K562 (cell line): ENCODE data around the gene DTNBP1. TPM values are rescaled to one million over a fixed set of nuclear protein-coding genes. Genes with fewer than 3 reads are reported as not detected.
A peak's percentile ranks its signal among the peaks of the same experiment; 100 is the strongest.

Experiments
- CHD1 ChIP-seq: fragments of 200-600 bp; sonication (generic); IDR thresholded peaks from one replicate; pipeline ENCODE4 v1.6.1; 2012; ENCODE audit warnings: mild to moderate bottlenecking, moderate library complexity, low read length, inconsistent platforms
- FOXK1 ChIP-seq: sonication (generic); formaldehyde crosslinking; IDR thresholded peaks from 2 replicates; pipeline ENCODE4 v1.8.0; 2022; ENCODE audit warnings: missing genetic modification reagents, mild to moderate bottlenecking, borderline replicate concordance
- JUND ChIP-seq, 2 experiments: IDR thresholded peaks; 2 replicates in 1 of 2; 3 replicates in 1 of 2; pipeline ENCODE4 v1.6.1; 2011; ENCODE audit warnings: borderline replicate concordance in 2 of 2, low read depth in 2 of 2, low read length in 2 of 2, improper control_type of control experiment in 1 of 2, missing biosample characterization in 1 of 2, missing genetic modification characterization in 1 of 2, missing genetic modification reagents in 1 of 2
- KAT7 ChIP-seq: sonication (generic); formaldehyde crosslinking; IDR thresholded peaks from 2 replicates; pipeline ENCODE4 v1.8.0; 2022; ENCODE audit warnings: missing genetic modification reagents, mild to moderate bottlenecking, borderline replicate concordance
- MTA2 ChIP-seq: fragments of 450-650 bp; IDR thresholded peaks from 2 replicates; pipeline ENCODE4 v1.6.1; 2016; ENCODE audit warnings: low read depth
- MXI1 ChIP-seq: IDR thresholded peaks from 2 replicates; pipeline ENCODE4 v1.6.1; 2011; ENCODE audit warnings: low read depth, mild to moderate bottlenecking, improper control_type of control experiment, low read length
- NFE2 ChIP-seq: IDR thresholded peaks from 2 replicates; pipeline ENCODE4 v1.6.1; 2014; ENCODE audit warnings: antibody characterized with exemption, low read depth
- NRF1 ChIP-seq, 2 experiments: fragments of 450-650 bp; IDR thresholded peaks in 1 of 2; conservative IDR thresholded peaks in 1 of 2; 2 replicates each; pipeline ENCODE4 v1.6.1; 2014; ENCODE audit warnings: mild to moderate bottlenecking in 2 of 2
- POLR3A ChIP-seq: IDR thresholded peaks from 2 replicates; pipeline ENCODE4 v1.6.1; 2011; ENCODE audit warnings: borderline replicate concordance, mild to moderate bottlenecking, moderate library complexity; ENCODE audit not compliant: insufficient read length, insufficient read depth; ENCODE audit errors: extremely low read depth
- SMARCE1 ChIP-seq: fragments of 450-650 bp; IDR thresholded peaks from 2 replicates; pipeline ENCODE4 v1.7.1; 2016; ENCODE audit warnings: mild to moderate bottlenecking
- TAF7 ChIP-seq: fragments of 450-650 bp; IDR thresholded peaks from 2 replicates; pipeline ENCODE4 v1.6.1; 2016; ENCODE audit warnings: missing genetic modification characterization, missing compliant biosample characterization
- TBL1XR1 ChIP-seq, 2 experiments: IDR thresholded peaks; 2 replicates each; pipeline ENCODE4 v1.6.1; 2012; ENCODE audit warnings: improper control_type of control experiment in 2 of 2, low read length in 2 of 2, mild to moderate bottlenecking in 1 of 2
- TRIM24 ChIP-seq, 2 experiments: fragments of 450-650 bp; IDR thresholded peaks; 2 replicates each; pipeline ENCODE4 v1.6.1; 2016
- U2AF2 ChIP-seq: fragments of 200-400 bp; formaldehyde crosslinking; optimal IDR thresholded peaks from 2 replicates; pipeline ENCODE3; 2017; ENCODE audit warnings: low read depth, mild to moderate bottlenecking, low read length
- ZFP1 ChIP-seq: fragments of 450-650 bp; formaldehyde crosslinking; IDR thresholded peaks from 2 replicates; pipeline ENCODE4 v1.4.0; 2020; ENCODE audit warnings: mild to moderate bottlenecking, mixed read lengths
- ZFP36 ChIP-seq: fragments of 150-350 bp; IDR thresholded peaks from 2 replicates; pipeline ENCODE4 v1.6.1; 2018; ENCODE audit warnings: low read length, low read depth; ENCODE audit not compliant: partially characterized antibody
- ZNF224 ChIP-seq: sonication (generic); formaldehyde crosslinking; IDR thresholded peaks from 2 replicates; pipeline ENCODE4 v1.8.0; 2022; ENCODE audit warnings: mild to moderate bottlenecking, missing genetic modification reagents
- ZNF431 ChIP-seq: sonication (generic); formaldehyde crosslinking; IDR thresholded peaks from 2 replicates; pipeline ENCODE4 v1.8.0; 2022; ENCODE audit warnings: mild to moderate bottlenecking, missing genetic modification reagents
- ZNF707 ChIP-seq: fragments of 250-450 bp; sonication (Bioruptor Pico); conservative IDR thresholded peaks from 2 replicates; pipeline ENCODE4 v1.8.0; 2022; ENCODE audit warnings: inconsistent platforms, mild to moderate bottlenecking, moderate library complexity
- polyA plus RNA-seq, 8 experiments: library from polyadenylated mRNA; depleted of rRNA in 4 of 8; stranded (reverse) in 5 of 8; unstranded in 3 of 8; fragments of >200 nt; fragmentation: Nextera tagmentation in 2 of 8; fragmentation: Illumina TruSeq in 1 of 8; extraction: Ambion mirVana in 2 of 8; extraction: Trizol in 1 of 8; gene quantifications; 2 replicates each; pipeline versions ENCODE4 v1.2.1 to v1.2.3, GENCODE V29; 2011 to 2014; ENCODE audit warnings: inconsistent platforms in 1 of 8, missing spikeins in 1 of 8
- total RNA-seq, 7 experiments: library from RNA; depleted of rRNA in 6 of 7; stranded (reverse); fragments of >200 nt in 6 of 7; fragmentation: Illumina TruSeq in 2 of 7; extraction: Trizol in 2 of 7; gene quantifications; 2 replicates each; pipeline versions ENCODE4 v1.2.1 to v1.2.3, GENCODE V29; 2011 to 2021; ENCODE audit warnings: low replicate concordance in 1 of 7
- TF ChIP-seq, protein P1 (sequence below), 2 experiments: fragments of 150-350 bp in 1 of 2; IDR thresholded peaks; 2 replicates each; pipeline ENCODE4 v1.6.1; 2012 to 2016; ENCODE audit warnings: low read depth in 2 of 2, low read length in 2 of 2, mild to moderate bottlenecking in 1 of 2, moderate library complexity in 1 of 2
- TF ChIP-seq, protein P2 (sequence below): fragments of 450-650 bp; IDR thresholded peaks from 2 replicates; pipeline ENCODE4 v1.6.1; 2016; ENCODE audit warnings: mild to moderate bottlenecking
- TF ChIP-seq, protein P3 (sequence below): fragments of 250-450 bp; sonication (Bioruptor Pico); IDR thresholded peaks from 2 replicates; pipeline ENCODE4 v1.8.0; 2021; ENCODE audit warnings: moderate library complexity, mild to moderate bottlenecking, inconsistent platforms

The DTNBP1 gene
- total and polyA plus RNA-seq, 9 of the 15 experiments (the other 6 are each of a cell fraction or from before 2014, with no cell fraction given): 16.7 to 54.5 (median 21.4) TPM

DNA sequence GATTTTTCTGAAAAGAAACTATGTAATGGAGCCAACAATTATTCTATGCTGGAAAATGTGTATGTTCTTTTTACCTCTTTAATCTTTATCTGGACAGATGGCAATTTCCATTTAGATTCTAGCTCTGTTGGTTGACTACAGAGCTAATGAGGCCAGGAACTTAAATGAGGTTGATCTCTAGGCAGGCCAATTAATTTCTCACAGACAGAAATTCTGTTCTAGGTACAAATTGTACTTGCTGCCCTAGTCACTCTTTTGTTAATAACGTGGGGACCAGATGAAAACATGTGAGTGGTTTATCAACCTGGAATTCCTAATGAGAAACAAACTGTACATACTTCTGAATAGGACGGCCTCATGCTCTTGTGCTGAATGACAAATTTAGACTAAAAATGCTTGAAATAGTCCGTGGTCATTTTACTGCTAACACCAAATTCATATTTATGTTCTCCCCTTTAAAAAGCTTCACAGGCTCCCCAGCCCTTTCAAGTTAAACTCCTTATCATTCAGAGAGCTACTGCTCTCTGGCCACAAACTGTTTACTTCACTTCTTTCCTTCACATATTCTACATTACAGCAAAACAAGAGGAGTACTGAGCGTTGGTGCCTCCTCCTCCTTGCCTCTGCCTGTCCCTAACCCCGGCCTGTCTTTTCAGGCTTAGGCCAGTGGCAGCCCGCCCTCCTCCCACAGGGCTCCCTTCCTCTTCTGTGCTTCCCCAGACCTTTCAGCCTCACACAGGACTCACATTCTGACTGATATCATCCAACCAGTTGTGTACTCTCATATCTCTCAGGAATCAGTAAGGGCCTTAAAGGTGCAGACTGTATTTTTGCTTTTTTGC, 41.4 kb downstream of the DTNBP1 start (continued):
- TF ChIP-seq JUND (IDR thresholded peaks at IDR 0.05; ENCODE audit: borderline replicate concordance, low read depth, low read length) (peak; percentile 74), JUND (tag; IDR thresholded peaks at IDR 0.05; ENCODE audit: borderline replicate concordance, low read depth, low read length) (peak; percentile 78; the same call in 1 of the 3 replicates), KAT7 (CRISPR knock-in tag) (no peak), TAF7 (peak; percentile 61; the same call in 1 of the 2 replicates), TRIM24 (IDR thresholded peaks at IDR 0.05) (peak; percentile 33 to 86; a peak in 3 of 4 replicates), POLR3A (no peak), CHD1 (no peak), ZFP1 (no peak), ZNF431 (CRISPR knock-in tag) (no peak), NFE2 (no peak), ZNF224 (CRISPR knock-in tag) (no peak), TBL1XR1 (IDR thresholded peaks at IDR 0.05; ENCODE audit: low read length in 2 of 2) (peak in 1 of 2 experiments; percentile 64; a peak in 1 of 4 replicates), SMARCE1 (peak; percentile 80), MXI1 (no peak), MTA2 (peak; percentile 52), ZFP36 (peak; percentile 90), U2AF2 (no peak), ZNF707 (CRISPR knock-in tag) (no peak), FOXK1 (CRISPR knock-in tag) (no peak), NRF1 (conservative IDR thresholded peaks at IDR 0.05 in 1 of 2, IDR thresholded peaks at IDR 0.05 in 1 of 2) (0 out of 4 replicates have a peak, but pooled peaks of 1 of the 2 experiments have one; percentile 17)
- TF ChIP-seq, protein P1, sequence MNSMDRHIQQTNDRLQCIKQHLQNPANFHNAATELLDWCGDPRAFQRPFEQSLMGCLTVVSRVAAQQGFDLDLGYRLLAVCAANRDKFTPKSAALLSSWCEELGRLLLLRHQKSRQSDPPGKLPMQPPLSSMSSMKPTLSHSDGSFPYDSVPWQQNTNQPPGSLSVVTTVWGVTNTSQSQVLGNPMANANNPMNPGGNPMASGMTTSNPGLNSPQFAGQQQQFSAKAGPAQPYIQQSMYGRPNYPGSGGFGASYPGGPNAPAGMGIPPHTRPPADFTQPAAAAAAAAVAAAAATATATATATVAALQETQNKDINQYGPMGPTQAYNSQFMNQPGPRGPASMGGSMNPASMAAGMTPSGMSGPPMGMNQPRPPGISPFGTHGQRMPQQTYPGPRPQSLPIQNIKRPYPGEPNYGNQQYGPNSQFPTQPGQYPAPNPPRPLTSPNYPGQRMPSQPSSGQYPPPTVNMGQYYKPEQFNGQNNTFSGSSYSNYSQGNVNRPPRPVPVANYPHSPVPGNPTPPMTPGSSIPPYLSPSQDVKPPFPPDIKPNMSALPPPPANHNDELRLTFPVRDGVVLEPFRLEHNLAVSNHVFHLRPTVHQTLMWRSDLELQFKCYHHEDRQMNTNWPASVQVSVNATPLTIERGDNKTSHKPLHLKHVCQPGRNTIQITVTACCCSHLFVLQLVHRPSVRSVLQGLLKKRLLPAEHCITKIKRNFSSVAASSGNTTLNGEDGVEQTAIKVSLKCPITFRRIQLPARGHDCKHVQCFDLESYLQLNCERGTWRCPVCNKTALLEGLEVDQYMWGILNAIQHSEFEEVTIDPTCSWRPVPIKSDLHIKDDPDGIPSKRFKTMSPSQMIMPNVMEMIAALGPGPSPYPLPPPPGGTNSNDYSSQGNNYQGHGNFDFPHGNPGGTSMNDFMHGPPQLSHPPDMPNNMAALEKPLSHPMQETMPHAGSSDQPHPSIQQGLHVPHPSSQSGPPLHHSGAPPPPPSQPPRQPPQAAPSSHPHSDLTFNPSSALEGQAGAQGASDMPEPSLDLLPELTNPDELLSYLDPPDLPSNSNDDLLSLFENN (IDR thresholded peaks at IDR 0.05; ENCODE audit: low read depth in 2 of 2, low read length in 2 of 2): 0 out of 4 replicates have a peak, but pooled peaks of 1 of the 2 experiments have one; percentile 65
- TF ChIP-seq, protein P2, sequence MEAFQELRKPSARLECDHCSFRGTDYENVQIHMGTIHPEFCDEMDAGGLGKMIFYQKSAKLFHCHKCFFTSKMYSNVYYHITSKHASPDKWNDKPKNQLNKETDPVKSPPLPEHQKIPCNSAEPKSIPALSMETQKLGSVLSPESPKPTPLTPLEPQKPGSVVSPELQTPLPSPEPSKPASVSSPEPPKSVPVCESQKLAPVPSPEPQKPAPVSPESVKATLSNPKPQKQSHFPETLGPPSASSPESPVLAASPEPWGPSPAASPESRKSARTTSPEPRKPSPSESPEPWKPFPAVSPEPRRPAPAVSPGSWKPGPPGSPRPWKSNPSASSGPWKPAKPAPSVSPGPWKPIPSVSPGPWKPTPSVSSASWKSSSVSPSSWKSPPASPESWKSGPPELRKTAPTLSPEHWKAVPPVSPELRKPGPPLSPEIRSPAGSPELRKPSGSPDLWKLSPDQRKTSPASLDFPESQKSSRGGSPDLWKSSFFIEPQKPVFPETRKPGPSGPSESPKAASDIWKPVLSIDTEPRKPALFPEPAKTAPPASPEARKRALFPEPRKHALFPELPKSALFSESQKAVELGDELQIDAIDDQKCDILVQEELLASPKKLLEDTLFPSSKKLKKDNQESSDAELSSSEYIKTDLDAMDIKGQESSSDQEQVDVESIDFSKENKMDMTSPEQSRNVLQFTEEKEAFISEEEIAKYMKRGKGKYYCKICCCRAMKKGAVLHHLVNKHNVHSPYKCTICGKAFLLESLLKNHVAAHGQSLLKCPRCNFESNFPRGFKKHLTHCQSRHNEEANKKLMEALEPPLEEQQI: peak; percentile 77; the same call in 1 of the 2 replicates
- TF ChIP-seq, protein P3, sequence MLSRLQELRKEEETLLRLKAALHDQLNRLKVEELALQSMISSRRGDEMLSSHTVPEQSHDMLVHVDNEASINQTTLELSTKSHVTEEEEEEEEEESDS: no peak
